Stomach (tissue), 9 donors: ENCODE results near the gene C22orf42. TPM values are rescaled to one million over a fixed set of nuclear protein-coding genes. Genes with fewer than 3 reads are reported as not detected.
A peak's percentile ranks its signal among the peaks of the same experiment; 100 is the strongest.
"Not testable (repeated sequence)": the region's sequence is repeated elsewhere in the genome, so short reads cannot be mapped to it uniquely, and the experiment has no call there.

Experiments used
- DNase-seq, 2 donors: peaks; one replicate each; pipeline versions ENCODE4 v3.0.0 to v3.0.0-alpha.2; 2013 to 2019
- H3K27ac ChIP-seq, 5 donors: fragments of 200-600 bp in 4 of 5; sonication (generic) in 4 of 5; one replicate each; pipeline ENCODE4 v1.5.1; 2013 to 2019; ENCODE audit warnings: mild to moderate bottlenecking in 1 of 5, moderate library complexity in 1 of 5
- H3K27me3 ChIP-seq, 3 donors: fragments of 200-600 bp; sonication (generic); one replicate each; pipeline ENCODE4 v1.5.1; 2017 to 2019; ENCODE audit warnings: mixed run types in 1 of 3
- H3K36me3 ChIP-seq, 4 donors: fragments of 200-600 bp; sonication (generic); 1 replicate in 3 of 4; 2 replicates in 1 of 4; pipeline ENCODE4 v1.5.1; 2016 to 2019
- H3K4me1 ChIP-seq, 4 donors: fragments of 200-600 bp; sonication (generic); one replicate each; pipeline ENCODE4 v1.5.1; 2016 to 2019
- H3K4me3 ChIP-seq, 4 donors: fragments of 200-600 bp; sonication (generic) in 3 of 4; one replicate each; pipeline ENCODE4 v1.5.1; 2016 to 2019; ENCODE audit warnings: mild to moderate bottlenecking in 1 of 4
- H3K9me3 ChIP-seq, 4 donors: fragments of 200-600 bp; sonication (generic); one replicate each; pipeline ENCODE4 v1.5.1; 2016 to 2019
- EP300 ChIP-seq: sonication (generic); formaldehyde crosslinking; IDR thresholded peaks from one replicate; pipeline ENCODE4 v1.6.1; 2017; ENCODE audit warnings: antibody characterized with exemption
- POLR2A ChIP-seq, 4 donors: fragments of 450-650 bp; IDR thresholded peaks; one replicate each; pipeline ENCODE4 v1.6.1; 2016; ENCODE audit warnings: antibody characterized with exemption in 4 of 4, control low read depth in 2 of 4, mild to moderate bottlenecking in 1 of 4, moderate library complexity in 1 of 4
- POLR2AphosphoS5 ChIP-seq, 3 donors: sonication (generic); formaldehyde crosslinking; IDR thresholded peaks; one replicate each; pipeline ENCODE4 v1.6.1; 2016; ENCODE audit warnings: antibody characterized with exemption in 3 of 3
- WGBS, 5 donors: extraction: QIAGEN DNeasy Blood & Tissue Kit in 3 of 5; methylation state at CpG; one replicate each; pipeline versions ENCODE4 v1.1.5 to v1.1.7; 2013 to 2018; 5-methylcytosine and 5-hydroxymethylcytosine counted together
- intact Hi-C: fragments of 100-400 bp; cut with DNase I; formaldehyde crosslinking; loops from one replicate; pipeline ENCODE4 v1.15.1; 2023; ENCODE audit warnings: low total_unique reads
- polyA plus RNA-seq, 3 donors: library from polyadenylated mRNA; stranded (reverse); fragments of 200-250 nt; gene quantifications; one replicate each; pipeline ENCODE4 v1.2.3, GENCODE V29; 2013
- total RNA-seq, 5 donors: library from RNA; depleted of rRNA; stranded (reverse); fragments of >200 nt; gene quantifications; one replicate each; pipeline versions ENCODE4 v1.1.0 to v1.2.3, GENCODE V29; 2014 to 2016
- TF ChIP-seq, protein P1 (sequence below), 7 experiments: fragments of 450-650 bp in 4 of 7; fragments of 200-600 bp in 3 of 7; sonication (generic) in 3 of 7; IDR thresholded peaks; one replicate each; pipeline ENCODE4 v1.5.1; 2016 to 2019; ENCODE audit warnings: antibody characterized with exemption in 7 of 7, control low read depth in 2 of 7, mild to moderate bottlenecking in 1 of 7
- donor health status: healthy with polysubstance abuse.
- donor health status: Bipolar disorder and iron deficiency.
- donor health status: healthy.

C22orf42 gene
- total and polyA plus RNA-seq, 8 donors, result 0.13 TPM; not detected in 7

GRCh38 chr22:32175683-32176644 is 16.9 kb upstream of the C22orf42 start:
- no peaks in the 10 kb centered on the region for H3K36me3 ChIP-seq
- intact Hi-C loops, result no loop called here
- H3K4me1 ChIP-seq, result peaks cover 0 to 10% (median 6%) of the 10 kb centered on the region in 4 donors
- H3K27me3 ChIP-seq, result peaks cover 14 to 78% (median 46%) of the 10 kb centered on the region in 3 donors
- no peak overlapping the region for H3K4me3 ChIP-seq
- H3K9me3 ChIP-seq, result peaks cover 0 to 7% (median 0%) of the 10 kb centered on the region in 4 donors
- TF ChIP-seq POLR2AphosphoS5 (IDR thresholded peaks at IDR 0.05) (no peak), POLR2A (IDR thresholded peaks at IDR 0.05) (no peak), EP300 (no peak)
- TF ChIP-seq, protein P1, sequence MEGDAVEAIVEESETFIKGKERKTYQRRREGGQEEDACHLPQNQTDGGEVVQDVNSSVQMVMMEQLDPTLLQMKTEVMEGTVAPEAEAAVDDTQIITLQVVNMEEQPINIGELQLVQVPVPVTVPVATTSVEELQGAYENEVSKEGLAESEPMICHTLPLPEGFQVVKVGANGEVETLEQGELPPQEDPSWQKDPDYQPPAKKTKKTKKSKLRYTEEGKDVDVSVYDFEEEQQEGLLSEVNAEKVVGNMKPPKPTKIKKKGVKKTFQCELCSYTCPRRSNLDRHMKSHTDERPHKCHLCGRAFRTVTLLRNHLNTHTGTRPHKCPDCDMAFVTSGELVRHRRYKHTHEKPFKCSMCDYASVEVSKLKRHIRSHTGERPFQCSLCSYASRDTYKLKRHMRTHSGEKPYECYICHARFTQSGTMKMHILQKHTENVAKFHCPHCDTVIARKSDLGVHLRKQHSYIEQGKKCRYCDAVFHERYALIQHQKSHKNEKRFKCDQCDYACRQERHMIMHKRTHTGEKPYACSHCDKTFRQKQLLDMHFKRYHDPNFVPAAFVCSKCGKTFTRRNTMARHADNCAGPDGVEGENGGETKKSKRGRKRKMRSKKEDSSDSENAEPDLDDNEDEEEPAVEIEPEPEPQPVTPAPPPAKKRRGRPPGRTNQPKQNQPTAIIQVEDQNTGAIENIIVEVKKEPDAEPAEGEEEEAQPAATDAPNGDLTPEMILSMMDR (IDR thresholded peaks at IDR 0.05), result no peak
- DNase-seq, result peak in 1 of 2 donors; percentile 22
- 0 to 17% (median 7%) methylated on average over 5 to 73 of the region's 73 CpGs for WGBS, 5 donors
- H3K27ac ChIP-seq, result no peak overlapping the region

- TF ChIP-seq POLR2AphosphoS5 (IDR thresholded peaks at IDR 0.05), result no peak
- TF ChIP-seq EP300, result no peak
- TF ChIP-seq, protein P1 (IDR thresholded peaks at IDR 0.05), result no peak
- TF ChIP-seq POLR2A (IDR thresholded peaks at IDR 0.05), result no peak
Observed at GRCh38 chr22:32175115-32175514, 16.0 kb upstream of the C22orf42 start.

DNA sequence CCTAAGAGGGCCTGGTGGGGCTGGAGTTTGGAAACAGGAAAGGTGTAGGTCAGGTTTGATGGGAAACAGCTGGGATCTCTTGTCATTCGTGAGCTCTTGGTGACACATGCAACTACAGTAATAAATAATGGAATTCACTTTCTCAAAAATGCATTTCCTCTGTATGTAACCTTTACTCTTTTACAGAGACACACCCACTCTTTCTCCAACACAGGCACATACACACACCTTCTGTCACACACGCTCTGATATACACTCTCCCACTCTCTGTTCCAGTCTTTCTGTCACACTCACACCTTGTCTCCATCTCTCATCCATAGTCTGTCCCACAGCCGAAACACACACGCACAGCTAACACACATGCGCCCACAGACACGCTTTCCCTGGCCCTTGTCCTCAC is 6.6 kb upstream of the C22orf42 start:
- Histone ChIP-seq H3K4me3 (no peak overlapping the region), H3K9me3 (no peaks in the 10 kb centered on the region), H3K27me3 (peaks cover 0 to 20% (median 0%) of the 10 kb centered on the region in 3 donors), H3K27ac (no peak overlapping the region), H3K4me1 (no peaks in the 10 kb centered on the region), H3K36me3 (no peaks in the 10 kb centered on the region)
- no peak for TF ChIP-seq POLR2A (IDR thresholded peaks at IDR 0.05)
- TF ChIP-seq, protein P1 (IDR thresholded peaks at IDR 0.05), result no peak
- TF ChIP-seq EP300, result no peak
- no peak for TF ChIP-seq POLR2AphosphoS5 (IDR thresholded peaks at IDR 0.05)
- intact Hi-C loops, result no loop called here
- 67 to 75% (median 72%) methylated on average over 6 of the region's 6 CpGs for WGBS, 5 donors
- DNase-seq, result no peak

More at GRCh38 chr22:32175115-32175514, 16.0 kb upstream of the C22orf42 start:
- Histone ChIP-seq H3K27ac (no peak overlapping the region), H3K27me3 (peaks cover 14 to 73% (median 46%) of the 10 kb centered on the region in 3 donors), H3K4me3 (no peak overlapping the region), H3K9me3 (peaks cover 0 to 7% (median 0%) of the 10 kb centered on the region in 4 donors), H3K36me3 (no peaks in the 10 kb centered on the region), H3K4me1 (peaks cover 0 to 10% (median 6%) of the 10 kb centered on the region in 4 donors)
- no peak for DNase-seq
- 79 to 84% (median 83%) methylated on average over 11 of the region's 11 CpGs for WGBS, 5 donors
- intact Hi-C loops, result no loop called here

DNA sequence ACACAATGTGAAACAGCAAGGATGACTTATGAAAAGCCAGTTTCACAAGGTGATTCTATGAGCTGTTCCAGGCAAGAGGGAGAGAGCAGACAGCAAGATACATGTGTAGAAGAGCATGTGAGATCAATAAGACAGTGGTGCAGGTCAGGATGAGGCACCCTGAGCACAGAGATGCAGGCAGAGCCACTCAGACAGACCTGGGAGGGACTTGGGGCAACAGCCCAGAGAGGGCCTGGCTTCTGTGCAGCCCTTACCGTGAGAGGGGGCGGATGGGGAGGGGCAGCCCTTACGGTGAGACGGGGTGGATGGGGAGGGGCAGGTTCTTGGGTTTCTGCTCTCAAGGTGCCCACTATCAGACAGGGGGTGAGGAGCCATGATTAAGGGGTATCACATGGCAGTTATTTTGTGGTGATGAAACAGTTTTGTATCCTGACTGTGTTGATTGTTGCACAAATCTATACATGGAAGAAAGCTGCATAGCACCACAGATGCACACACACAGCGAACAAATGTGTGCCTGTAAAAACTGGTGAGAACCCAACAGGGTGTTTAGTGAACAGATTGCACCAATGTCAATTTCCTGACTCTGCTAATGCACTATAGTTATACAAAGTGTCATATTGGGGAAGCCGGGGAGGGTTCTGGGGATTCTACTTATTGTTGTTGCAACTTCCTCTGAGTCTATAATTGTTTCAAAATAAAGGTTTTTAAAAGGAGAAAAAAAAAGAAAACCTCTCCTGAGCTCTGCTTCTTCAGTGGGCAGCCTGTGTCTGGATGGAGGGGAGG is 5.2 kb upstream of the C22orf42 start:
- Histone ChIP-seq H3K36me3 (no peaks in the 10 kb centered on the region), H3K27me3 (peaks cover 0 to 22% (median 0%) of the 10 kb centered on the region in 3 donors), H3K4me1 (no peaks in the 10 kb centered on the region), H3K27ac (no peak overlapping the region), H3K4me3 (no peak overlapping the region), H3K9me3 (no peaks in the 10 kb centered on the region)
- intact Hi-C loops, result no loop called here
- no peak for DNase-seq
- 36 to 47% (median 39%) methylated on average over 6 of the region's 6 CpGs for WGBS, 5 donors
- TF ChIP-seq POLR2AphosphoS5 (IDR thresholded peaks at IDR 0.05) (no peak), EP300 (no peak), POLR2A (IDR thresholded peaks at IDR 0.05) (no peak)
- TF ChIP-seq, protein P1 (IDR thresholded peaks at IDR 0.05), result no peak

DNA sequence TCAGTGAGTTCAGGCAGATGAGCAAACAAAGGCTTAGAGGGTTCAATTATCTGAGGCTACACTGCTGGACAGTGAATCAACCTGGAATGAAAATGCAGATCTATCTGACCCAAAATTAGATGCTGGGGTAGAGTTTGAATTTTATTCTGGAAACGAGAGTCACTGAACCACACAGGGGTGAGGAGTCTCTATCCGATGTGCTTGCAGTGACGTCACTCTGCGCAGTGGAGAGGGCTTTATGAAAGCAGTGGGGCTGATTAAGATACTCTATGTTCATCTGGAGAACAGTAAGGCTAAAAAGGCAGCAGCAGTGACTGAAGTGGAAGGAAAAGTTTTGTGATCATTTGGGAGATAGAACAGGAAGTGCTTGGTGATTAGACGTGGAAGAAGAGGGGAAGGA is 1.3 kb upstream of the C22orf42 start:
- H3K27me3 ChIP-seq, result peaks cover 0 to 20% (median 0%) of the 10 kb centered on the region in 3 donors
- DNase-seq, intact Hi-C loops, H3K36me3 ChIP-seq, H3K4me3 ChIP-seq, H3K9me3 ChIP-seq, H3K4me1 ChIP-seq, H3K27ac ChIP-seq: not testable (repeated sequence)
- 70 to 80% (median 75%) methylated on average over 5 of the region's 5 CpGs for WGBS, 5 donors

GRCh38 chr22:32157632-32158031 is 1.5 kb downstream of the C22orf42 start:
- 57 to 68% (median 63%) methylated on average over 5 of the region's 5 CpGs for WGBS, 5 donors
- H3K27ac ChIP-seq, H3K9me3 ChIP-seq, H3K4me1 ChIP-seq, DNase-seq, H3K4me3 ChIP-seq, intact Hi-C loops, H3K36me3 ChIP-seq: not testable (repeated sequence)
- peaks cover 0 to 11% (median 0%) of the 10 kb centered on the region in 3 donors for H3K27me3 ChIP-seq
